CD4-positive, alpha-beta T cell treated with Interleukin-17A for 4 hours (primary cell): ENCODE data around the gene HAGHL.

ENCODE experiments used
- DNase-seq: peaks from one replicate; pipeline ENCODE4 v3.0.0-alpha.2; 2020; ENCODE audit warnings: mixed read lengths

HAGHL gene

DNA sequence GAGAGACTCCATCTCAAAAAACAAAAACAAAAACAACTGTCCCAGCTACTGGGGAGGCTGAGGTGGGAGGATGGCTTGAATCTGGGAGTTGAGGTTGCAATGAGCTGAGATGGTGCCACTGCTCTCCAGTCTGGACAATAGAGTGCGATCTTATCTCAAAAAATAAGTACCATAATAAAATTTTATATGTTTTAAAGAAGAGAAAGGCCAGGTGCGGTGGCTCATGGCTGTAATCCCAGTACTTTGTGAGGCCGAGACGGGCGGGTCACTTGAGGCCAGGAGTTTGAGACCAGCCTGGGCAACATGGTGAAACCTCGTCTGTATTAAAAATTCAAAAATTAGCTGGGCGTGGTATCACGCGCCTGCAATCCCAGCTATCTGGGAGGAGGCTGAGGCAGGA is 49.9 kb downstream of the HAGHL start:
- no peak for DNase-seq

DNA sequence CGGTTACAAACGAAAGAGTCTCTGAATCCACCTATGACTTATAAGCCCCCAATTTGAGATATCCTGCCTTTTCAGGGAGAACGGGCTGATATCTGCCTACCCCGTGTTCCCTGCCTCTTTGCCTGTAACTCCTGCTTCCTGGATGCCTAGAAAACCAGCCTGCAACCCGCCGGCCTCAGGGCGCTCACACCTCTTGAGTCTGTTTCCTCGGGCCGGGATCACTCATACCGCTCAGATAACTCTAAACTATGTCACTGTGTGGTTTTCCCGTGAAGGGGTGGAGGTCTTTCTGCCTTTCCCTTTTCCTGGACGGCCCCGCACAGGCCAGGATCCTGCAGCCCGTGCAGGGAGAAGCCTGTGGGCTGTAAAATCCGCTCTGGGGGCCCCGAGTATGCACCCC is 50.9 kb downstream of the HAGHL start:
- DNase-seq = no peak

DNA sequence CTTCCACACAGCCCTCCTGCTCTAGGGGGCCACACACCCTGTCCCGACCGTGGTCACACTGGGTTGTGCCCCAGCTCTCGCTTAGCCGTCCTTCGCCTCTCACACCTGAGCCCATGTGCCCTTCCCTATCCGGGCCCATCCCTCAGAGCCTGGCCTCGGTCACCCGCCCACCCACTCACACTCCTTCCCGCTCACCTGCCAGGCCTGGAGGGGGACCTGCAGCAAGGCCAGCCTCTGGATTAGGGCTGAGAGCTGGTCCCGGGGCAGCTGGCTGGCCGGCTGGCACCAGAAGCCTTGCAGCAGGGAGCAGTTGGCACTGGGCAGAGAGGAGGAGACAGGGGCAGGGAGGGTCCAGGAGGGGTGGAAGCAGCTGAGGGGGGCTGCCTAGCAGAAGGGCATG is 51.5 kb downstream of the HAGHL start:
- no peak for DNase-seq

DNA sequence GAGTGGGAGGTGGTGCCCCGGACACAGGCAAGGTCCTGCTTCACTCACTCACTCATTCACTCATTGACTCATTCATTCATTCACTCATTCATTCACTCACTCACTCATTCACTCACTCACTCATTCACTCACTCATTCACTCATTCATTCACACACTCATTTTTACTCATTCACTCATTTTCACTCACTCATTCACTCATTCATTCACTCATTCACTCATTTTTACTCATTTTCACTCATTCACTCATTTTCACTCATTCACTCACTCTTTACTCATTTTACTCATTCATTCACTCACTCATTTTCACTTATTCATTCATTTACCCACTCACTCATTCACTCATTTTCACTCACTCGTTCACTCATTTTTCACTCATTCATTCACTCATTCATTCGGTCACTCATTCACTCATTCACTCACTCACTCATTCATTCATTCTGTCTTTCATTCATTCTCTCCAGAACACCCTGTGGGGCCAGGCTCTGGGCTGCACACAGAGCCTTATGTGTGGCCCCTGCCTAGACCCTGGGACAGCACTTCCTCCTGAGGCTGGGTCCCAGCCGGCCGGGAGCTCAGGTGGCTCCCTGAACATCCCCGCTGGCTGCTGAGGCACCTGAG is 52.1 kb downstream of the HAGHL start:
- DNase-seq = no peak
